Renal pelvis (tissue), 4 donors: Measurements from ENCODE around the gene CYP19A1. TPM values are rescaled to one million over a fixed set of nuclear protein-coding genes. Genes with fewer than 3 reads are reported as not detected.
"Not testable (repeated sequence)": the region's sequence is repeated elsewhere in the genome, so short reads cannot be mapped to it uniquely, and the experiment has no call there.

Experiments
- DNase-seq: peaks from one replicate; pipeline ENCODE4 v3.0.0-alpha.2; 2013
- polyA plus RNA-seq, 3 donors: library from polyadenylated mRNA; unstranded; fragments of 120-200 nt; gene quantifications; one replicate each; pipeline ENCODE4 v1.2.1, GENCODE V29; 2013; ENCODE audit not compliant: insufficient read length in 3 of 3

Gene CYP19A1
- polyA plus RNA-seq, 3 donors = not detected

GRCh38 chr15:51261113-51261512 is 77.3 kb downstream of the CYP19A1 start:
- not testable (repeated sequence) for DNase-seq

GRCh38 chr15:51260202-51260601 is 78.2 kb downstream of the CYP19A1 start:
- no peak for DNase-seq

GRCh38 chr15:51255533-51255932 is 82.9 kb downstream of the CYP19A1 start:
- no peak for DNase-seq

GRCh38 chr15:51253366-51253765 is 85.0 kb downstream of the CYP19A1 start:
- no peak for DNase-seq

- no peak for DNase-seq
Observed at GRCh38 chr15:51252671-51253070, 85.7 kb downstream of the CYP19A1 start.

- no peak for DNase-seq
Observed at GRCh38 chr15:51251556-51251955, 86.8 kb downstream of the CYP19A1 start.

DNA sequence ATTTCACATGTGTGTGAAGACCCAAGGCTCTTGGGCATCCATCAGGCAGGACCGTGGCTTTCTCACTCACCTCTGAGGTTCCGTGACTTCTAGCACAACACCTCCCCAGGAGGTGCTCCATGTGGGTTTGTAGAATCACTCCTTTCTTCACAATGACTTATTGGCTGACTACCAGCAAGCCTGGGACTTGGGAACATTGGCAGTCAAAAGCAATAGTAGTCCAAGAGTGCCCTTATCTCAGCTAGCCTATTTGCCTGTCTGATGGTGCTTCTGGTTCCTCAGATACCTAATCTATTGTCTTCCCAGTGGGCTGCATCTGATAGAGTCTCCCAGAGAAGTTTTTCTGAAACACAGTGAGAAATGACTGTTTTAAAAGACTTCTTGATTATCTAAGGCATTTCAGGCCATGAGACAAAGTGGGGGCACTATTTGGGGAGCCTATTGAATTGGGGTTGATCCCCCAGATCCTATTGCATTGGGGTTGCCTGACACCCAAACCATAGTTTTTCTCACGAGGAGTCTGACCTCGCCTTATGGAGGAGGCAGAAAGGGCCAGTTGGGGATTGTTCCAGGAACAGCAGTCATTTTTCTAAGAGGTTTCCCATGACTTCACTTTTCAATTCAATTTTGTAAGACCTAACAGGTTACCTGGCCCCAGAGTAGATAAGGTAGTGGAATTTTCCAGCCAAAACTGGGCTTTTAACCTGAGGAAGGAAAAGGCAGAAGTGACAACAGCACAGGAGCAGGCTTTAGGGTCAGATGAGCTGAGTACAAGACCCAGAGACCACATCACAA is 88.0 kb downstream of the CYP19A1 start:
- no peak for DNase-seq

DNA sequence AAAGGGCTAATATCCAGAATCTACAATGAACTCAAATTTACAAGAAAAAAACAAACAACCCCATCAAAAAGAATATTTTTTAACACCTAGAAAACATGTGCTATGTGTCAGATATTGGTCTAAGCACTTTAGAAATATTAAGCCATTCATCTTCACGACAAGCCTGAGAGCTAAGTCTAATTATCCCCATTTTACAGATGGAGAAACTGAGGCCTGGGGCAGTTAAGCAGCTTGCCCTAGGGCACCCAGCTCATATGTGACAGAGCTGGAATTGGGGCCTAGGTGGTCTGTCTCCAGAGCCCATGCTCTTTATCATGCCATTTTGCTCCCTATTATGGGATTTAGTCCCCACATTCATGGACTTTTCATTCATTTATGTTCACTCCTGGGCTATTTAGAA is 92.8 kb downstream of the CYP19A1 start:
- DNase-seq = no peak

- DNase-seq = no peak
Observed at GRCh38 chr15:51244423-51244869, 94.0 kb downstream of the CYP19A1 start.

- no peak for DNase-seq
Observed at GRCh38 chr15:51243774-51244173, 94.6 kb downstream of the CYP19A1 start.

DNA sequence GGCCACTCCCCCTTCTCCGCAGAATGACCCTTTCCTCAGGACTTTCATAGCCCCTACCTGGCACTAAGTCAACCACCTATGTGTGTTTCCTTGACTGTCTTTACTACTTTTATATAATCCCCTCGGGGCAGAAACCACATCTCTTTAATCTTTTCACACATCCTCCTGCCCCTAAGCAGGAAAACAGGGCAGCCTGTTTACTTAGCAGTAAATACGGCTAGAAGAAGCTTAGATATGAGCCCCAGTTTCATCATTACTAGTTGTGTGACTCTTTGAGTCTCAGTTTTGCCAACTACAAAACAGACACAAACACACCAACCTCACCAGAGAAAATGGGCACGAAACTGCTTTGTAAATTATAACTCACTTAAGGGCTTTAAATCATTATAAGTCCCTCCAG is 98.3 kb downstream of the CYP19A1 start:
- no peak for DNase-seq

DNA sequence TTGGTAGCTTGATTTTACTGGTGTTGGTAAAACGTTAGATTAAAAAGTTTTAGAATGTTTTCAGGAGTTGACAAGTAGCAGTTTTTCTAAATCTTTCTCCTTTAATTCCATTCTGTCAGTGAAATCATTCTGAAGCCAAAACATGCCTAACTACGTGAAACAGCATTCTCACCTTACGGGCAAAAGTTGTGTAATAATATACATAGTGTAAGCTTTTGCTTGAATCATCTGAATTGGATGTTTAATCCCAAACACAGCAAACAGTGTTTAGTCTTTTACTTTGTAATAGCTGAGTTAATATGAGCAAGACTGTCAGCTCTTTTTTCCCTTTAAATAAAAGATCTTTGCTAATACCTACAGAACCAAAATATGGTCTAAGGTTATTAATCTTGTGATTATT is 100.6 kb downstream of the CYP19A1 start:
- no peak for DNase-seq

GRCh38 chr15:51234176-51234927 is 104.0 kb downstream of the CYP19A1 start:
- no peak for DNase-seq

DNA sequence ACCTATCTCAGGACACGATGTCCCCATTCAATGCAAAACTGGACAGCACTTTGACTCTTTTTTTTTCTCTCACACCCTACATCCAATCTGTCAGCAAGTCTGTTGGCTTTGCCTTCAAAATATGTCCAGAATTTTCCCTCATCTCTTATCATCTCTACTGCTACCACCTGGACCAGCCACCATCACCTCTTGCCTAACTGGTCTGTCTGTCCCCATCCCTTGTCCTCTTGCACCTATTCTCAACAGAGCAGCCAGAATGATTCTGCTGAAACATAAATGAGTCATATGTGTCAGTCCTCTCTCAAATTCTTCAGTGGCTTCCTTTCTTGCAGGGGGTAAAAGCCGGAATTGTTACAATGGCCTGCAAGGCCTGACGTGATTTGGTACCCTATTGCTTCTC is 105.8 kb downstream of the CYP19A1 start:
- DNase-seq = no peak

GRCh38 chr15:51229907-51230330 is 108.5 kb downstream of the CYP19A1 start:
- DNase-seq = no peak

- DNase-seq = no peak
Observed at GRCh38 chr15:51227940-51228732, 110.3 kb downstream of the CYP19A1 start.

DNA sequence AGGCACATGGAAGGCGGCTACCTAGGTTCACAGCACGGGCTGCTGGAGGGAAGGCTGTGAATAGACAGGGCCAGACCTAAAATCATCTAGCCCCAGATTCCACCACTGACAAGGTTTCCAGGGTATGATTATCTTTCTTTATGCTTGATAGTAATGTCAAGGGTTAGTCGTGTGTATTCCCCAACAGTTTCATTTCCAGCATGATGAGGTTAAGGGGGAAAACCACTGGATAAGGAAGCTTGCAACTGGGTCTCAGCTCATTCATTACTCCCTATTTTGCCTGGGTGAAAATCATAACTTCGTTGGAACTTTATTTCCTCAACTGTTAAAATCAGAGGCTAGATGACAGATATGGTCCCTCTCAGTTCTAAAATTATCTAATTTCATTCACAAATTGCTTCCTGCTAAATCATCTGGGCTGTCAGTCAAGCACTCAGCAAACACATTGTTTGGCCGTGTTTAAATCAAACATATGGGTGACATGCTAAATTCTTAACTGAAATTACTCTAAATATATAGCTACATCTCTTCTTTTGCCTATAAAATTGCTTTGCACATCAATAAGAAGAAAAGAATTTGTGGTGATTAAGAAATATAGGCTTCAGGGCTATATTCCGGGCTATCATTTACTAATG is 111.7 kb downstream of the CYP19A1 start:
- DNase-seq = no peak

- no peak for DNase-seq
Observed at GRCh38 chr15:51224428-51224827, 114.0 kb downstream of the CYP19A1 start.

GRCh38 chr15:51223771-51224229 is 114.6 kb downstream of the CYP19A1 start:
- no peak for DNase-seq

DNA sequence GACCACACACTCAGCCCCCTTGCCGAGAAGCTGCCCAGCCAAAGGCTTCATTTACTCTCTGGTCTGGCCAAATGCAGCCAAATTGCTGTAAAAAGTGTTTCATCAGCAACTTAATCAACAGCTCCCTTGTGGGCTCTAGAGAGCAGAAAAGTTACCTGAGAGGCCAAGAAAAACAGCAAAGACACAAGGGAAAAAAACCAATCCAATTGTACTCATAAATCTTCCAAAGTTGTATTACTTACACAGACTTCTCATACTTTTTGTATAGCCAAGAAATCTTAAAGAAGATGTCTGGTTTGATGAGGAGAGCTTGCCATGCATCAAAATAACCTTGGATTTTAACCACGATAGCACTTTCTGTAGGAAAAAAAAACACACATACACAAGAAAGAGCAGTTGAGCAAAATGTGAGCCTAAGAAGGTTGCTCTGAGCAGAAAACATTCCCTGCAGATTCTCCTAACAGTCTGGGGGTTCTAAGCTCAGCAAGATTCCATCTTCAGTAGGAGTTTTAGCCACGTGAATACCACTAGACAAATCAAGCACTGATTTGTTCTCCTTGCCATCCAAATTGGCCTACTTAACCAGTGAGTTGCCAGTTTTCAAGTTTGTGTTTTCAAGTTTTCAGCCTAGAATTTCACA is 120.0 kb downstream of the CYP19A1 start:
- DNase-seq = no peak

DNA sequence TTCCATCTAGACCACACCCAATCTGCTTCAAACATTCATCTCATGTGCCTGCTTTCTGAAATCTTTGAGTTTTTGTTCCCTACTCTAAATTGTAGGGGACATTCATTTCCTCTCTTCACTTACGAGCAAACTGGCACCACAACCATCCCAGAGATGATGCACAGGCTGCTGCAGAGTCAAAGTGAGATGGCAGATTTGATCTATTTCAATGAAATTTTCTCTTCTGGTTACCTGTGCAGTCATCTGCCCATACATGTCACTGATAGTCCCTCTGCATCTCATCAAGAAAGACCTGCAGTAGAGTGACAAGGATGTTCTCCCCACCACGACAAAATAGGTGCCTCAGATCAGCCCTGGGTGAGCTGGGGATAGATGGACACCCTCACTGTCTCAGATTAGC is 125.5 kb downstream of the CYP19A1 start:
- DNase-seq = no peak
